GM21447 (cell line): ENCODE data around the gene PRSS16.
"Not testable (repeated sequence)": the region's sequence is repeated elsewhere in the genome, so short reads cannot be mapped to it uniquely, and the experiment has no call there.

Experiments used
- ATAC-seq: cut with Tn5 transposase; IDR thresholded peaks from one replicate; pipeline ENCODE4 v1.9.1; 2021; ENCODE audit not compliant: unreplicated experiment

PRSS16 gene, protein sequence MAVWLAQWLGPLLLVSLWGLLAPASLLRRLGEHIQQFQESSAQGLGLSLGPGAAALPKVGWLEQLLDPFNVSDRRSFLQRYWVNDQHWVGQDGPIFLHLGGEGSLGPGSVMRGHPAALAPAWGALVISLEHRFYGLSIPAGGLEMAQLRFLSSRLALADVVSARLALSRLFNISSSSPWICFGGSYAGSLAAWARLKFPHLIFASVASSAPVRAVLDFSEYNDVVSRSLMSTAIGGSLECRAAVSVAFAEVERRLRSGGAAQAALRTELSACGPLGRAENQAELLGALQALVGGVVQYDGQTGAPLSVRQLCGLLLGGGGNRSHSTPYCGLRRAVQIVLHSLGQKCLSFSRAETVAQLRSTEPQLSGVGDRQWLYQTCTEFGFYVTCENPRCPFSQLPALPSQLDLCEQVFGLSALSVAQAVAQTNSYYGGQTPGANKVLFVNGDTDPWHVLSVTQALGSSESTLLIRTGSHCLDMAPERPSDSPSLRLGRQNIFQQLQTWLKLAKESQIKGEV

DNA sequence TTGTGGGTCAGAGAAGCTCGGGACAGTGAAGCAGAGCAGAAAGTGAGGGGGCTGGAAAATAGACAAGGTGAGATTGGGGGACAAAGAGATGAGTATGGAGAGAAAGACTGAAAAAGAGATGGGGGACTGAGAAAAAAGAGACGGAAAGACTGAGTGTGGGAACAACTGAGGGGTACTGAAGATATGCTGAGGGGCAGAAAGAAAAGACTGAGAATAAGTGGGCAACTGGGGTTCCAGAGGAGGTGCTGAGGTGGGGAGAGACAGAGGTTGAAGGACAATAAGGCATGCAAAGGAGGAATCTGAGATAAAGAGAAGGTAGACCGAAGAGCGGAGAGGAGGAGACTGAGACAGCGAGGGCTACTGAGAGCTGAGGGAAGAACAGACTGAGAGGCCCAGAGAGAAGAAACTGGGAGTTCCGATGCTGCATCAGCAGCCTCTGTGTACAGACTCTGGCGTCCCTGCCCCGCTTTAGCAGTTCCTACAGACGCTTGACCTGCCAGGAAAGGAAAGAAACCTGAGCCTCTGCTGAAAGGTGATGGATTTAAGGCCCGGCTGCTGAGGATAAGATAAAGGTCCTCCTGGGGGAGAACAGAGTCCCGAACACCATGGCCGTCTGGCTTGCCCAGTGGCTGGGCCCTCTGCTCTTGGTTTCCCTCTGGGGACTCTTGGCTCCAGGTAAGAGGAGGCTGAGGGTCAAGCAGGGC, at the start of gene PRSS16:
PRSS16 (plus strand) TSS at position 569 of the 704 bp plus-strand sequence; CDS start at position 606, 37 bp downstream.
- ATAC-seq = no peak

DNA sequence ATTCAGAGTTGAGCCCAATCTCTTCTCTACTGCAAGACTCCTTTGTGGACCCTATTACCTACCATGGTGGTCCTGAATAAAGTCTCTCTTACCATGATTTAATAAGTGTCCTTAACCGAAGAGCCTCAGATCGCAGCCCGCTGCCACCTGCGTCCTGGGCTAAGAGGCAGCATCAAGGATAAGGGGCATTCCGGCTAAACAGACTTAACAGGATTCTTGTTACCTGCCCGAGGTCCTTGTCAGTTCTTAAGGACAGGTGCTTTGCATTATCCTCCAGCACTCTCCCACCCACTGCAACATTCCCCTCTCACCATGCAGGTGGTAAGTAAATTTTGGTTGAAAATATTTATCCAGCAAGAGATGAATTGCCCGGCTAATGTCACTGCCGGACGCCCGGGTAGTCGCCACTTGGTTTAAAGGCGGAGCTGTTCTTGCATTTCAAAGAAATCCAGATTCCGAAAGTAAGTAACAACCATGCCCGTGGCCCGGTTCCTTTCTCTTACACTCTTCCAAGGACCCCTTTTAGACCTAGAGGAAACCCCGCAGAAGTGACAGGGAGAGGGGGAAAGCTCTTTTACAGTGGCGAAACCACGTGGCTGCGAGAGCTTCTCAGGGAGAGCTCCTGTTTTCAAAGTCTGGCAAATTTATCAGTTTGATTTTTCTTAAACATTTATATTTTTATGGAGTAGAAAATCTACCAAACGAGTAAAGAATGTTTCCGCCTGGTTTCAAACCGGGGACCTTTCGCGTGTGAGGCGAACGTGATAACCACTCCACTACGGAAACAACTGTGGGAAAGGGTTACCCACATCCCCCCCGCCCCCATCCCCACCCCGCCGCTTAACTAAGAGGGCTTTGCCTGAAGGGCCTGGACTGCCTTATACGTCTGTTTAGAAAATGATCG, 41.9 kb upstream of the PRSS16 start:
- ATAC-seq = no peak

- ATAC-seq = no peak
Observed at GRCh38 chr6:27206806-27207205, 40.7 kb upstream of the PRSS16 start.

DNA sequence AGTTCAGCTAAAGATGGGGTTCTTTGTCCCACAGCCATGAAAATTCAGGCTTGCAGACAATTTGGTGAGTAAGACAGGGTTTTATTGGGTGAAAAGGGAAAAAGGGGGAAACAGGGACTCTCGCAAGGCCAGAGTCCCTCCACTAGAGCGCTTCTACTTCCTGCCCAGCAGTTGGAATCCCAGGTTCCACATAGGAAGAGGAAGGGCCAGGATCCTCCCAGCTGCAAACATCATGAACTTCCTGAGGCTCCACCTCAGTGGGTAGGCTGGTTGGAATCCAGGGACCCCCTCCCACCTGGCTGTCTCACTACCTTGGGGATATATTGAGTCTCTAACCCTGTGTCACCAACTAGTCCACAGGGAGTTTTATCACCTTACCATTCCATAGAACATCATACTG, 39.5 kb upstream of the PRSS16 start:
- no peak for ATAC-seq

DNA sequence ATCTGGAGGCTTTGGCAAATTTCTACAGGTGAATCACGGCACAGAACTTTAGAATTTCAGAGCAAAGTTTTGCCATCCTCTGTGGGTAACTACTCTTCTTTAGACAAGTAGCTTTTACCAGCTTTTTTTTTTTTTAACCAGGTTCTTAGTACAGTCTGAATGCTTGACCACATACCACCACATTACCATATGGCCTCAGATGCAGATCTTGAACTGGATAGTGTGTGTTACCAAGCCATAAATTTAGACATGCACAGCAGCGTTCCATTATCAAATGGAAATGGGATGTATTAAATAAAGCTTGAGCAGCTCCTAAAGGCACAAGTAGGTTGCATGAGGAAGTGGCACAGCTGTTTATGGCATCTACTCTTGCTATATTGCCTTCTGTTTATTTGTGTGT, 38.3 kb upstream of the PRSS16 start:
- no peak for ATAC-seq

DNA sequence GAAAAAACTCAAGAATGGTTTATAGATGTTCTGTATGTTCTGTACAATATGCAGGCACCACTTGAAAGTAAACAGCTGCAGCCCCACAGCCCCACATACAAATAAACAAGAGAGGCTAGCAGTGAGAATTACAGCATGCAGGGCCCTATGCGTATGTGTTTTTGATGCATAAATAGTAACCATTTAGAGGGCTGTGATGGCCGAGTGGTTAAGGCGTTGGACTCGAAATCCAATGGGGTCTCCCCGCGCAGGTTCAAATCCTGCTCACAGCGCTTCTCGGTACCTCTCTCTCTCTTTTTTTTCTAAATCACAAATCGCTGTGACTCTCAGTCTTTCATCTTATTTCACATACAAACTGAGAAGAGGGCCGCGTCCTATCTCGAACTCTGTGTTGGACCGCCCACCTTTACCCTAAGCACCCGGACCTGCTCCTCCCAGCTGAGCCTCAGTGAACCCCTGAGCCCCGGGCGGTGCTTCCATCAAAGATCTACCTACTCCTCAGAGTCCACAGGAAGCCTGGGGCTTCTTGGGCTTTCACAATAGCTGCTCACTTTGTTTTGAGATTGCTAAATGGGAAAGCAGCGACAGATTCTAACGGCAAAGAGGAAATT, 37.7 kb upstream of the PRSS16 start:
- ATAC-seq = no peak

GRCh38 chr6:27213091-27213517, 34.4 kb upstream of the PRSS16 start:
- ATAC-seq = not testable (repeated sequence)

DNA sequence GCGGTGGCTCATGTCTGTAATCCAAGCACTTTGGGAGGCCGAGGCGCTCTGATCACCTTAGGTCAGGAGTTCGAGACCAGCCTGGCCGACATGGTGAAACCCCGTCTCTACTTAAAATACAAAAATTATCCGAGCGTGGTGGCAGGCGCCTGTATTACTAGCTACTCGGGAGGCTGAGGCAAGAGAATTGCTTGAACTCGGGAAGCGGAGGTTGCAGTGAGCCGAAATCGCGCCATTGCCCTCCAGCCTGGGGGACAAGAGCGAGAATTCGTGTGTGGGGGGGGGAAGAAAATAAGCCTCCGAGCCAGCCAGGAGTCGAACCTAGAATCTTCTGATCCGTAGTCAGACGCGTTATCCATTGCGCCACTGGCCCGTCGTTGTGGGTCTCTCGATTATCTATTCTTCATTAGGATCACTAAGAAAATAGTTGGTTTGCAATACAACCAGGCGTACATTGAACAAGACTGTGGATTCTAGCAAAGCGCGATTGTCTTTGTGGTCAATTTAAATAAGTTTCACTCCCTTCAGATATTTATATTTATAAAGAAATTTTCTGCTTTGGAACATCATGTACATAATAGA, 33.9 kb upstream of the PRSS16 start:
- no peak for ATAC-seq

- ATAC-seq = no peak
Observed at GRCh38 chr6:27214126-27214601, 33.3 kb upstream of the PRSS16 start.

- ATAC-seq = no peak
Observed at GRCh38 chr6:27216874-27217273, 30.6 kb upstream of the PRSS16 start.

GRCh38 chr6:27222971-27223370, 24.5 kb upstream of the PRSS16 start:
- not testable (repeated sequence) for ATAC-seq

GRCh38 chr6:27224729-27225128, 22.8 kb upstream of the PRSS16 start:
- no peak for ATAC-seq

- ATAC-seq = no peak
Observed at GRCh38 chr6:27228963-27229477, 18.5 kb upstream of the PRSS16 start.

GRCh38 chr6:27230758-27231111, 16.8 kb upstream of the PRSS16 start:
- ATAC-seq = no peak

GRCh38 chr6:27234576-27234975, 12.9 kb upstream of the PRSS16 start:
- ATAC-seq = no peak

DNA sequence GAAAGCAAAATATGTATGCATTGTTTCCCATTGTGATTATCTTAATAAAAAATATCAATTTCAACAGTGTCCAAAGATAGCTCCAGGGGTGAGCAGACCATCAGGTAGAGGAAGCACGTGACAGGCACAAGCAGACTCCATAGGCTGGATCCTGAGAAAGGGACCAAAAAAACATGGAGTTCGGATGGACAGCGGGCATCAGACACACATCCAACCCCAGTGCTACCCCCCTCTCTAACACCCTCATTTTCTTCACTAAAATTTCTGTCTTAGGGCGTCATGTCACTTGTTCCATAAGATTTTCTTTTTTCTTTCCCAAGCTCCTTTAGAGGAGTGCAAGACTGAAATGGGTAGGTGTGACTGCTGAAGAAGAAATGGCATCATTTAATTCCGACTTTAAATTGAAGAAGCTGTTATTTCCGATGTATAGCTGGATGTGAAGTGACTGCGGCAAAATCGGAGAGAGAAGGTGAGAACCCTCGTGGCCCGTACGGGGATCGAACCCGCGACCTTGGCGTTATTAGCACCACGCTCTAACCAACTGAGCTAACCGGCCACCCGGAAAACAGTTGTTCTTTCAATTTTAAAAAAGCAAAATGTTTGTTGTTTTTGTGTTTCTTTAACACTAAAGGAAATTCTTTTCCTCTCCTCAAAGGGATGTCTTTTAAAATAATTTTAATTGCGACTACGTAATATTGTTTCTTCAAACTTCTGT, 10.3 kb upstream of the PRSS16 start:
- no peak for ATAC-seq

DNA sequence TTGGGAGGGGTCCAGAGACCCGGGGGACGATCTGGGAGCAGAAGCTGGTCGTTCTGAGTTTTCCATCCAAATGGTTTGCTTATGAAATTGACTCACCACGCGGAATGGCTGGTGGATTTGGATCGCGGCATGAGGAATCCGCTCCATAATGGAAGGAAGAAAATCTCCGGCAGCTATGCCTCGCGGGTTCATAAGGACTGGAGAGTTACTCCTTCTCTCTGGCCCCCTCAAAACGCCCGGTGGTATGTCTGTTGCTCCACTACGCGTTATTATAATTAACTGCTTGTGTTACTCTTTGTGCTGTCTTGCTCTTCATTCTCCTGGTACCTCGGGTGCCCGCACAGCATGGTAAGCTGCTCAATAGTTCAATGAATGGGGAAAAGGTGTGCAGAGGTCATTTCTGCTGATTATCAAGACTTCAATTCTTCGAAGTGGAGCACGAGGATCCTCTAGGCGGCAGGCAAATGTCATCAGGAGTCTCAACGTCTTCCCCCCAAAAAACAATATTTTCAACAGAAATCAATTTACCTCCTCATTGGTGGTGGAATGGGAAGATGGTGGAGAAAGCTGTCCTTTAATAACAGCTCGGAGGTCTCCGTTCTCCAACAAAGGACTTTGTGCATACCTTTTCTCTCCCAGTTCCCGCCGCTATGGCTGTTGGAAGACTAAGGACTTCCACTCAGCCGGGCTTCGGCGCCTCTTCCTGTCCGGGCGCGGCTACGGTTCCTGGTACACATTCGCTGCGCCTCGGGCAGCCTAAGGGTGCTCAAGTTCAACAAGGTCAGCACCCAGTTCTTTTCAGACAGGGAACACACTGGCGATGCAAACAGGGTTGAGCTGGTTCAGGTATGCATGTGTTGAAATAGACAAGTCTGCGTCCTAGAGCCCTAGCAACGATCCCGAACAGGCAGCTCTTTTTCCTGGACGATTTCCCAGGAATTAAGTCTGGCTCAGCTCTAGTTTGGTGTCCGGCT, 9.2 kb upstream of the PRSS16 start:
- ATAC-seq = no peak

- ATAC-seq = no peak
Observed at GRCh38 chr6:27239258-27239657, 8.2 kb upstream of the PRSS16 start.
